GM19023 (cell line): ENCODE data around the gene TTC3.

Experiments used
- ATAC-seq: cut with Tn5 transposase; IDR thresholded peaks from one replicate; pipeline ENCODE4 v1.9.1; 2021; ENCODE audit warnings: mild to moderate bottlenecking, moderate library complexity; ENCODE audit not compliant: unreplicated experiment

The TTC3 gene

GRCh38 chr21:37061926-37062592 lies 11.0 kb upstream of the TTC3 start:
- no peak for ATAC-seq

GRCh38 chr21:37062593-37062935 lies 10.5 kb upstream of the TTC3 start:
- ATAC-seq: no peak

GRCh38 chr21:37063433-37063832 lies 9.6 kb upstream of the TTC3 start:
- no peak for ATAC-seq

GRCh38 chr21:37064841-37065240 lies 8.2 kb upstream of the TTC3 start:
- ATAC-seq: no peak

GRCh38 chr21:37065561-37066177 lies 7.4 kb upstream of the TTC3 start:
- no peak for ATAC-seq

DNA sequence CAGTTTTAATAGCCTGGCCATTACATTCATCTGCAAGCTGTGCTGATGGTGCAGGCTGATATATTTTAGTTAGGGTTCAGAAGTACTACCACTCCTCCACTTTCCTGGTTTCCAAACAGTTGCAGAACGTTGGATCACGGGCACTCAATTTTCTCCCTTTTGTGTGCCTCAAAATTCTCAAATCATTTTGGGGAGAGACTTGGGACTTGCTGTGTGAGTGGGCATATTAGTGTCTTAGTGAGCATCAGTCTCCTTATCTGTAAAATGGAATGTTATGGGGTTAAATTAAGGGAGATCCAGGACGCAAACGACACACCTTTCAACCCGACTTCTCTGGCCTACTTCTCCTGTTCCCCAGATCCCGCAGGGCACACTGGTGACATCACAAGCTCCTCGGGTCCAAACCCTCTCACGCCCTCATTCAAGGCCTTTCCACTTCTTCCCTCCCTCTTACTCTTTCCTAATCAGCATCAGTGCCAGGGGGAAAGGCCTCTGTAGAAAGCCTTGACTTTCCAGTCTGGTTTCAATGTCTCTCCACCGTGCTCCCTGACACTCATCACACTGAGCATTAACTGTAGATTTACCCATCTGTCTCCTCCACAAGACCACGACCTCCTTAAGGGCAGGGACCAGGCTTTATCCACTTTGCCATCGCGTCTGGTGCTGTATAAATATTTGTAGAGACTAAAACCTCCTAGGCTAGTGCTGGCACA lies 1.3 kb upstream of the TTC3 start:
- ATAC-seq: no peak

- peak; percentile 43 for ATAC-seq
Observed at GRCh38 chr21:37072274-37072987, 623 bp upstream of the TTC3 start.

GRCh38 chr21:37073417-37074196 lies 553 bp downstream of the TTC3 start:
- ATAC-seq: peak; percentile 40

DNA sequence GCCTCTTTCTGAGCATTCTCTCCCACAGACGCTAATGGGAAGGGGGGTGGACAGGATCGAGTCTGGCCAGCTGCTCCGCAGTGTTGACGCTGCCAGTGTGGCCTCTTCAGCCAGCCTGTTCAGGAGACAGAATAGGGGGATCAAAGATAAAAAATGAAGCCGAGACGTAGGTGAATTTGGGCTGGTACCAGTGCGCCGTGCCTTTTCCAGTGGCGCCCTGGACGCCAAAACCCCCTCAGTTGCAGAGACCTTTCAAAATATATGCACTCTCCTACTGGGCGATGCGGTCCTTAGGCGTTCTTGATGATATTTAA lies 1.1 kb downstream of the TTC3 start:
- ATAC-seq: no peak

DNA sequence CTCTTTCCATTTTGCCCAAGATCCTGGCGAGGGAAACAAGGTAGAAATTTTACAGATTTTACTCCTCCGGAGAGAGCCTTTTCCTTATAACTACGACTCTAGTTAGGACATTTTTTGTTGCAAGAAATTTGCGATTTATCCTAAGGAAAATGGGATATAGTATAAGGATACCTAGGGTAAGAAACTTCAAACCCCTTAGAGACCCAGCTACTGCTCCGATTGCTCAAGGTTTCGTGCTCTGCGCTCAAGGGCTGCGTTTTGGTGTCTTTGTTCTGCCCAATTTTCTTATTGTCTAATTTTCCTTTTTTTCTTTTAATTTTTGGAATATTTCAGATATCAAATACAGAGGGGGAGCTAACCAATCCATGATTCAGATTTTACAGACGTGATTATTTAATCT lies 1.5 kb downstream of the TTC3 start:
- ATAC-seq: no peak

- no peak for ATAC-seq
Observed at GRCh38 chr21:37075214-37075770, 2.2 kb downstream of the TTC3 start.

GRCh38 chr21:37076087-37076850 lies 3.2 kb downstream of the TTC3 start:
- ATAC-seq: no peak

DNA sequence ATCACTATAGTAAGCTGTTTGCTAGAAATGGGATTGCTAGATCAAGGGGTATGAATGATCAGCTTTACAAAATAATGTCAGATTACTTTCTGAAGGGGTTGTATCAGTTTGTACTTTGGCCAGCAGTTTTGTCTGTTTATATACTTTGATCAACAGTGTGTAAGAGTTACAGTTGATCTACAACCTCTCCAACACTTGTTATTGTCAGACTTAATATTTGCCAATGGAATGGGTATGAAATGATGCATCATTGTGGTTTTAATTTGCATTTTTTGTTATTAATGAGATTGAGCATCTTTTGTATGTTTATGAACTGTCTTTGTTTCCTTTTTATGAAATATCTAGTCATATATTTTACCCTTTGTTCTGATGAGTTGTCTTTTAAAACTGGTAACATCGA lies 4.3 kb downstream of the TTC3 start:
- ATAC-seq: no peak

- ATAC-seq: no peak
Observed at GRCh38 chr21:37079211-37079824, 6.3 kb downstream of the TTC3 start.

DNA sequence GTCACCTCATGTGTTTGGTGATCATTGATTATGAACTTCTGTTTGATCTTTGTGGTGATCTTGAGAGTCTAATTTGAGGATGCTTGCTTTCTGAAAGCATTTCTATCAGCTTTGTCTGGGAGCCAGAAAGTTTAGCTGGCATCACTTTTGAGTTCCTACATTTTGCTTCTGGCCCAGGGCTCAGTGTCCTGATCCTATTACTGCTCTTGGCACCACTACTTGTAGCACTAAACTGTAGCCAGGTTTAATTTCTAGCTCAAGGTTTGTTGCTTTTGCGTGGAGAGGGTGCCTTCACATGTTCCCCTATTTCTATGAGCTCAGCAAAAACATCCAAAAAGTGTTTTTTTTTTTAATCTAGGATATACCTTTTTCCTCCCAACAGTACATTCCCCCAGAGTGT lies 9.3 kb downstream of the TTC3 start:
- no peak for ATAC-seq

DNA sequence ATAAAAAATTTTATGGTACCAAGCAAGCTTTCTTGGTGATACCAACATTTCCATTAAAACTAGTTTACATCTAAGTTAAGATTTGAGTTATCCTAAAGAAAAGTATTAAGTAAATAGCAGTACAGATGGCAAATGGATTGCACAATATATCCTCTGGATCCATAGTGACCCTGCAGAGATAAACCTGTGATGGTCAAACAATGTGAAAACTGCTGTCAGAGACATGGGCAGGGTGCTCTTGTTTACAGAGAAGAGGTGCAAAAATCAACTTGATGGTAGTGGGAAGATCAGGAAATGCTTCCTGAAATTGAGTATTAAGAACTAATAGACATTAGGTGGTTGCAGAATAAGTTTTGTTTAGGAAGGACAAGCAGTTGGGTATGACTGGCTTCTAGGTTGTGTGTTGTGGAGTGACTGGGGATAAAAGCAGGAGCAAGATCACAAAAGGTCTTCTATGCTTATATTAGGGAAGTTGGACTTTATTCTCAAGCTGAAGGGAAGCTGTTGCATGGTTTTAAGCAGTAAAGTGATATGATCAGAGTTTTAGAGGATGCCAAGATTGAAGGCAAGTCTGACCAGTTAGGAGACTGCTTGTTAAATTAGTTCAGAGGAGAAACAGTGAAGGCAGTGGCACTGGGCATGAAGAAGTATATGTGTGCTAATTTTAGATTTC lies 9.9 kb downstream of the TTC3 start:
- ATAC-seq: no peak

DNA sequence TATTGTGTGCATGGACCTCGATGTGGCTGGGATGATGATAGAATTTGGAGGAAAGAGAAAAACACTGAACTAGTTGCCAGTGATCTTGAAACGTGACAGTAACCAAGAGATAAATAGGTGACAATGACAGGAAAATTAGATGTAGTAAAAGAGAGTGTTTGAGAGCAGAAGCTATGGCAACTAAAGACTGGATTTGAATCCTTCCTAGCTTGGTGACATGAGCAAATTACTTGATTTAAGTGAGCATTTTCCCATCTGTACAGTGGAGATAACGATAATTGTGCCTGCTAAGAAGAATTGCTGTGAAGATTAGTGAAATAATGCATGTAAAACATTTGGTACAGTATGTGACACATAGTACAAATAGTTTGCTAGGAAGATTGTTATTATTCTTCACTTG lies 12.7 kb downstream of the TTC3 start:
- no peak for ATAC-seq

- no peak for ATAC-seq
Observed at GRCh38 chr21:37087188-37087587, 14.1 kb downstream of the TTC3 start.

- no peak for ATAC-seq
Observed at GRCh38 chr21:37088186-37088735, 15.2 kb downstream of the TTC3 start.
